Activated B cell treated with CpG ODN at 0.5 μM for 24 hours (primary cell): ENCODE results near the gene B3GALNT2. TPM values are rescaled to one million over a fixed set of nuclear protein-coding genes. Genes with fewer than 3 reads are reported as not detected.
"Not testable (repeated sequence)": the region's sequence is repeated elsewhere in the genome, so short reads cannot be mapped to it uniquely, and the experiment has no call there.

Experiments used
- ATAC-seq: fragments of 200-7000 bp; cut with Tn5 transposase; one replicate; pipeline ENCODE4 v1.10.0; 2021; ENCODE audit warnings: low read depth, mild to moderate bottlenecking, moderate library complexity
- CTCF ChIA-PET: fragments of 350-600 bp; sonication (Branson Sonifier 250); formaldehyde crosslinking; loops from one replicate; lab custom pipeline; 2021; ENCODE audit warnings: antibody characterized with exemption; lab: Charles Lee
- POLR2A ChIA-PET: fragments of 350-600 bp; sonication (Branson Sonifier 250); formaldehyde crosslinking; loops from one replicate; lab custom pipeline; 2021; ENCODE audit warnings: antibody characterized with exemption; lab: Charles Lee
- DNase-seq: peaks from one replicate; pipeline ENCODE4 v3.0.0; 2022
- H3K27ac Mint-ChIP-seq: one replicate; pipeline ENCODE4 v1.8.0; 2020; ENCODE audit warnings: mixed read lengths
- H3K27me3 Mint-ChIP-seq: one replicate; pipeline ENCODE4 v1.8.0; 2021; ENCODE audit warnings: mixed read lengths
- H3K36me3 Mint-ChIP-seq: one replicate; pipeline ENCODE4 v1.8.0; 2021; ENCODE audit warnings: low read depth, mixed read lengths
- H3K4me1 Mint-ChIP-seq: one replicate; pipeline ENCODE4 v1.8.0; 2021; ENCODE audit warnings: mixed read lengths
- H3K4me3 Mint-ChIP-seq: one replicate; pipeline ENCODE4 v1.8.0; 2020; ENCODE audit warnings: mild to moderate bottlenecking, mixed read lengths
- H3K9me3 Mint-ChIP-seq: one replicate; pipeline ENCODE4 v1.8.0; 2020; ENCODE audit warnings: mixed read lengths
- CTCF ChIP-seq: fragments of 200-600 bp; IDR thresholded peaks from one replicate; pipeline ENCODE4 v1.8.0; 2022; ENCODE audit warnings: antibody characterized with exemption, mild to moderate bottlenecking
- intact Hi-C: fragments of 100-400 bp; cut with micrococcal nuclease; formaldehyde crosslinking; loops from one replicate; pipeline ENCODE4 v1.15.1; 2024
- total RNA-seq: library from RNA; stranded (reverse); gene quantifications from 2 replicates; pipeline ENCODE4 v1.2.3, GENCODE V29; 2022

The B3GALNT2 gene
- total RNA-seq, 1 donor from 2014 or later: 9.5 TPM

GRCh38 chr1:235465066-235465465, 39.2 kb downstream of the B3GALNT2 start:
- H3K9me3 Mint-ChIP-seq: no peaks in the 10 kb centered on the region
- ChIA-PET POLR2A (no interaction called here), CTCF (no interaction called here)
- H3K4me3 Mint-ChIP-seq: no peak overlapping the region
- H3K4me1 Mint-ChIP-seq: peaks cover 8% of the 10 kb centered on the region
- no peak for TF ChIP-seq CTCF
- H3K27ac Mint-ChIP-seq: no peak overlapping the region
- DNase-seq (no peak), ATAC-seq (no peak)
- H3K27me3 Mint-ChIP-seq: no peaks in the 10 kb centered on the region
- peaks cover 15% of the 10 kb centered on the region for H3K36me3 Mint-ChIP-seq
- intact Hi-C loops: no loop called here

GRCh38 chr1:235462832-235463231, 41.4 kb downstream of the B3GALNT2 start:
- ATAC-seq, H3K27me3 Mint-ChIP-seq, H3K36me3 Mint-ChIP-seq, H3K4me1 Mint-ChIP-seq, H3K4me3 Mint-ChIP-seq, H3K27ac Mint-ChIP-seq, intact Hi-C loops, H3K9me3 Mint-ChIP-seq, CTCF ChIA-PET, POLR2A ChIA-PET, DNase-seq: not testable (repeated sequence)

GRCh38 chr1:235461954-235462353, 42.3 kb downstream of the B3GALNT2 start:
- H3K9me3 Mint-ChIP-seq: no peaks in the 10 kb centered on the region
- H3K27me3 Mint-ChIP-seq: no peaks in the 10 kb centered on the region
- H3K4me1 Mint-ChIP-seq: peaks cover 8% of the 10 kb centered on the region
- peaks cover 10% of the 10 kb centered on the region for H3K36me3 Mint-ChIP-seq
- no peak for ATAC-seq
- DNase-seq: no peak
- H3K27ac Mint-ChIP-seq: no peak overlapping the region
- no peak for TF ChIP-seq CTCF
- intact Hi-C loops: no loop called here
- CTCF ChIA-PET: no interaction called here
- POLR2A ChIA-PET: no interaction called here
- H3K4me3 Mint-ChIP-seq: no peak overlapping the region

- H3K4me3 Mint-ChIP-seq: no peak overlapping the region
- peaks cover 8% of the 10 kb centered on the region for H3K4me1 Mint-ChIP-seq
- DNase-seq: no peak
- intact Hi-C loops: no loop called here
- peaks cover 10% of the 10 kb centered on the region for H3K36me3 Mint-ChIP-seq
- no peaks in the 10 kb centered on the region for H3K27me3 Mint-ChIP-seq
- TF ChIP-seq CTCF: no peak
- CTCF ChIA-PET: no interaction called here
- no peak overlapping the region for H3K27ac Mint-ChIP-seq
- H3K9me3 Mint-ChIP-seq: no peaks in the 10 kb centered on the region
- ATAC-seq: no peak
- POLR2A ChIA-PET: no interaction called here
Measured at GRCh38 chr1:235460770-235461169, 43.5 kb downstream of the B3GALNT2 start.

GRCh38 chr1:235457856-235458255, 46.4 kb downstream of the B3GALNT2 start:
- CTCF ChIA-PET, DNase-seq, ATAC-seq, H3K27me3 Mint-ChIP-seq, intact Hi-C loops, H3K36me3 Mint-ChIP-seq, POLR2A ChIA-PET, H3K27ac Mint-ChIP-seq, H3K4me3 Mint-ChIP-seq, H3K9me3 Mint-ChIP-seq, H3K4me1 Mint-ChIP-seq: not testable (repeated sequence)

- peaks cover 12% of the 10 kb centered on the region for H3K36me3 Mint-ChIP-seq
Measured at GRCh38 chr1:235455823-235456222, 48.4 kb downstream of the B3GALNT2 start.

More at GRCh38 chr1:235455823-235456222, 48.4 kb downstream of the B3GALNT2 start:
- no peaks in the 10 kb centered on the region for H3K4me1 Mint-ChIP-seq
- H3K4me3 Mint-ChIP-seq: no peak overlapping the region
- ATAC-seq: no peak
- ChIA-PET POLR2A (no interaction called here), CTCF (no interaction called here)
- no peak overlapping the region for H3K27ac Mint-ChIP-seq
- DNase-seq: no peak
- H3K9me3 Mint-ChIP-seq: no peaks in the 10 kb centered on the region
- H3K27me3 Mint-ChIP-seq: no peaks in the 10 kb centered on the region
- intact Hi-C loops: no loop called here
- no peak for TF ChIP-seq CTCF
